ENCODE measurements around the gene MYO1E. TPM values are rescaled to one million over a fixed set of nuclear protein-coding genes. Genes with fewer than 3 reads are reported as not detected.

The MYO1E gene
- total and polyA plus RNA-seq, 4 experiments from 2014 or later, result 2.1 to 4.6 TPM; not detected in 2

DNA sequence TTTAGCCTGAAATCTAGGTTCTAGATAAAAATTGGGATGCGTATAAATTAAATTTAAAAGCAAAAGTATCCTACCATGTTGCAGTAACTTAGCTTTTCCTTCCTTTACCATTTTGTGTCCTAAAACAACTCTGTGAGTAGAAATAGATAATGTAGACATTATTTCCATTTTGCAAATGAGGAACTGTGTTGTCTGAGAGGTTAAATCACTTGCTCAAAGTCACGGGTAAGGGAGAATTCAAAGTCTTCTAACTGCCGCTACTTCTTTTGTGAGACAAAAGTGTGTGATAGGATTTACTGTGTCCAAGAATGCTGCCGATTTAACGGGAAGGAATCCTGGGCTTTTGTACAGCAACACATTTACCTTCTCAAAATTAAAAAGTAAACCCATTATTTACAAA is 40.7 kb downstream of the MYO1E start:
- H3K4me1 ChIP-seq (ENCODE audit: insufficient read depth, low read length), result no peaks in the 10 kb centered on the region
- H3K4me3 ChIP-seq (ENCODE audit: low read length in 2 of 2), result no peak overlapping the region
- H3K36me3 ChIP-seq (ENCODE audit: insufficient read depth, low read length), result no peaks in the 10 kb centered on the region
- no peaks in the 10 kb centered on the region for H3K9me3 ChIP-seq (ENCODE audit: control insufficient read depth in 1 of 2, low read length in 2 of 2)
- Mint-ChIP-seq H3K27me3 (peaks cover 0 to 4% of the 10 kb centered on the region in 2 donors), H3K9me3 (peaks cover 0 to 2% (median 0%) of the 10 kb centered on the region in 8 donors), H3K4me3 (no peak overlapping the region), H3K4me1 (no peaks in the 10 kb centered on the region), H3K36me3 (no peaks in the 10 kb centered on the region), H3K27ac (no peak overlapping the region)
- H3K27me3 ChIP-seq (ENCODE audit: insufficient read depth, low read length), result no peaks in the 10 kb centered on the region
- ChIA-PET POLR2A (ENCODE audit: partially characterized antibody) (no interaction called here), CTCF (ENCODE audit: partially characterized antibody) (no interaction called here)
- no peak overlapping the region for H3K27ac ChIP-seq (ENCODE audit: low read depth, low read length)
- DNase-seq, result no peak
- intact Hi-C loops (cut with micrococcal nuclease), result no loop called here

- intact Hi-C loops (cut with micrococcal nuclease), result no loop called here
- H3K4me1 ChIP-seq (ENCODE audit: insufficient read depth, low read length), result no peaks in the 10 kb centered on the region
These were observed 42.0 kb downstream of the MYO1E start for GRCh38 chr15:59330649-59331048.

GRCh38 chr15:59329570-59330350 is 42.9 kb downstream of the MYO1E start:
- no peaks in the 10 kb centered on the region for H3K4me1 Mint-ChIP-seq
- H3K36me3 ChIP-seq (ENCODE audit: insufficient read depth, low read length), result no peaks in the 10 kb centered on the region
- peaks cover 0 to 2% (median 0%) of the 10 kb centered on the region in 8 donors for H3K9me3 Mint-ChIP-seq
- H3K27ac ChIP-seq (ENCODE audit: low read depth, low read length), result no peak overlapping the region
- intact Hi-C loops (cut with micrococcal nuclease), result no loop called here
- H3K27me3 ChIP-seq (ENCODE audit: insufficient read depth, low read length), result no peaks in the 10 kb centered on the region
- no peak for DNase-seq
- ChIA-PET CTCF (ENCODE audit: partially characterized antibody) (no interaction called here), POLR2A (ENCODE audit: partially characterized antibody) (no interaction called here)
- H3K9me3 ChIP-seq (ENCODE audit: control insufficient read depth in 1 of 2, low read length in 2 of 2), result no peaks in the 10 kb centered on the region
- no peak overlapping the region for H3K27ac Mint-ChIP-seq
- no peaks in the 10 kb centered on the region for H3K36me3 Mint-ChIP-seq
- no peaks in the 10 kb centered on the region for H3K4me1 ChIP-seq (ENCODE audit: insufficient read depth, low read length)
- H3K27me3 Mint-ChIP-seq, result peaks cover 0 to 6% of the 10 kb centered on the region in 2 donors
- no peak overlapping the region for H3K4me3 Mint-ChIP-seq
- H3K4me3 ChIP-seq (ENCODE audit: low read length in 2 of 2), result no peak overlapping the region

More at GRCh38 chr15:59330649-59331048, 42.0 kb downstream of the MYO1E start:
- Histone ChIP-seq H3K27me3 (ENCODE audit: insufficient read depth, low read length) (no peaks in the 10 kb centered on the region), H3K27ac (ENCODE audit: low read depth, low read length) (no peak overlapping the region), H3K36me3 (ENCODE audit: insufficient read depth, low read length) (no peaks in the 10 kb centered on the region), H3K4me3 (ENCODE audit: low read length in 2 of 2) (no peak overlapping the region), H3K9me3 (ENCODE audit: control insufficient read depth in 1 of 2, low read length in 2 of 2) (no peaks in the 10 kb centered on the region)
- Mint-ChIP-seq H3K36me3 (no peaks in the 10 kb centered on the region), H3K4me3 (no peak overlapping the region), H3K4me1 (no peaks in the 10 kb centered on the region), H3K27me3 (peaks cover 0 to 6% of the 10 kb centered on the region in 2 donors), H3K9me3 (peaks cover 0 to 2% (median 0%) of the 10 kb centered on the region in 8 donors), H3K27ac (no peak overlapping the region)
- CTCF ChIA-PET (ENCODE audit: partially characterized antibody), result interaction anchor here (0.7 kb wide), 1 partner anchor 20 kb away, joined by 3 read pairs; no protein-coding TSS in a partner anchor
- POLR2A ChIA-PET (ENCODE audit: partially characterized antibody), result no interaction called here
- no peak for DNase-seq

DNA sequence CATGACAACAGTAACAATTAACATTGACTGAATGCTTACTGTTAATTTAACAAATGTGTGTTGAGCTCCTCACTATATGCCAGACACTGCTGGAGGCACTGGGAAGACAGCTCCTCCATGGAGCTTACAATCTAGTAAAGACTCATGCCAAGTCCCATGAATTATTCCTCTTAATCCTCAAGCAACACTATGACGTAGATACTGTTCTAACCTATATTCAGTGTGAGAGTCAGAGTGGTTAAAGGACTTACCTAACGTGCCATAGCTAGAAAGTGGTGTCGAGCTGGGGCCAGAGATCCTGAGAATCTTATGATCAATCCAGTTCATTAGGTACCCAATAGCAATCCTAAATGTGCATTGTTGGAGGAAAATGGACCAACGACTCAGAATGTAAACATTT is 43.6 kb downstream of the MYO1E start:
- intact Hi-C loops (cut with micrococcal nuclease), result no loop called here
- Histone ChIP-seq H3K36me3 (ENCODE audit: insufficient read depth, low read length) (no peaks in the 10 kb centered on the region), H3K27ac (ENCODE audit: low read depth, low read length) (no peak overlapping the region), H3K27me3 (ENCODE audit: insufficient read depth, low read length) (no peaks in the 10 kb centered on the region), H3K4me1 (ENCODE audit: insufficient read depth, low read length) (no peaks in the 10 kb centered on the region), H3K4me3 (ENCODE audit: low read length in 2 of 2) (no peak overlapping the region), H3K9me3 (ENCODE audit: control insufficient read depth in 1 of 2, low read length in 2 of 2) (no peaks in the 10 kb centered on the region)
- POLR2A ChIA-PET (ENCODE audit: partially characterized antibody), result no interaction called here
- no peak for DNase-seq
- peaks cover 0 to 2% (median 0%) of the 10 kb centered on the region in 8 donors for H3K9me3 Mint-ChIP-seq
- H3K36me3 Mint-ChIP-seq, result no peaks in the 10 kb centered on the region
- H3K27me3 Mint-ChIP-seq, result peaks cover 0 to 8% of the 10 kb centered on the region in 2 donors
- no peak overlapping the region for H3K4me3 Mint-ChIP-seq
- CTCF ChIA-PET (ENCODE audit: partially characterized antibody), result no interaction called here
- H3K27ac Mint-ChIP-seq, result no peak overlapping the region
- peaks cover 0 to 4% (median 0%) of the 10 kb centered on the region in 4 donors for H3K4me1 Mint-ChIP-seq

DNA sequence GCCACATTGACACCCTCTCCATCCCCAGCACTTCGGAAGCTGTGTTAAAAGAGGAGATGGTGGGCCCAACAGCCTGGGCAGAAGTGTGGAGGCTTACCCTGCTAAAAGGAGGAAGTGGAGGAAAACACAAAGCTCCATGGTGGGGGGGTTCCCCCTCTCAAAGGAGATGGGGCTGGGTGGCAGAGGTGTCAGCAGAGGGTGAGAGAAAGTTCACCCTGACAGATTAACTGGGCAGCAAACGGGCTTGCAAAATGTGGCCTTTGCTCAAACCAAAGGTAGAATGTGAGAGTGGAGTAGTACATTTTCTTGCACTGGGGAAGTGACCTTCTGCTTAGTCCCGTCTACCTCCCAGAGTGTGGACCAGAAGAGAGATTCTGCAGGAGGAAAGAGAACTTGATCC is 44.7 kb downstream of the MYO1E start:
- ChIA-PET CTCF (ENCODE audit: partially characterized antibody) (no interaction called here), POLR2A (ENCODE audit: partially characterized antibody) (no interaction called here)
- Histone ChIP-seq H3K27ac (ENCODE audit: low read depth, low read length) (no peak overlapping the region), H3K4me1 (ENCODE audit: insufficient read depth, low read length) (no peaks in the 10 kb centered on the region), H3K36me3 (ENCODE audit: insufficient read depth, low read length) (no peaks in the 10 kb centered on the region), H3K9me3 (ENCODE audit: control insufficient read depth in 1 of 2, low read length in 2 of 2) (no peaks in the 10 kb centered on the region), H3K27me3 (ENCODE audit: insufficient read depth, low read length) (no peaks in the 10 kb centered on the region), H3K4me3 (ENCODE audit: low read length in 2 of 2) (no peak overlapping the region)
- Mint-ChIP-seq H3K9me3 (peaks cover 0 to 2% (median 0%) of the 10 kb centered on the region in 8 donors), H3K4me1 (peaks cover 0 to 8% (median 0%) of the 10 kb centered on the region in 4 donors), H3K27me3 (peaks cover 0 to 8% of the 10 kb centered on the region in 2 donors), H3K27ac (no peak overlapping the region), H3K36me3 (no peaks in the 10 kb centered on the region), H3K4me3 (no peak overlapping the region)
- DNase-seq, result no peak
- intact Hi-C loops (cut with micrococcal nuclease), result no loop called here

DNA sequence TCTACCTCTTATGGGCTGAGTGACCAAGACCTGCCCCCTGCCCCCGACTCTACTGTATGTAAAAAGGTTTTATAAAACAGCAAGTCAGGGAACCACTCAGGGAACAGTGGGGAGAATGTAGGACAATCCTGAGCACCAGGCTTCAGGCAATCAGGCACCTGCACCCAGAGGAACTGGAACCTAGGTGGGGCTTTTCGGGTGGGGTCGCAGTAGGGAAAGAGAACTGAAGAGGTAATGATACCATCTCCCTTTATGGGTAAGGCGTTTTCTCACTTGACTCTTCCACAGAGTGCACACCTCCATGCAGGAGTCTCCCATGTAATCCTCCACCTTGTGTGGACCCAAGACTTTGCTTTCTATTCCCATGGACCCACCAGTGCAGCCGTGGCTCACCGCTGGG is 45.8 kb downstream of the MYO1E start:
- Histone ChIP-seq H3K4me3 (ENCODE audit: low read length in 2 of 2) (no peak overlapping the region), H3K27me3 (ENCODE audit: insufficient read depth, low read length) (no peaks in the 10 kb centered on the region), H3K4me1 (ENCODE audit: insufficient read depth, low read length) (no peaks in the 10 kb centered on the region), H3K9me3 (ENCODE audit: control insufficient read depth in 1 of 2, low read length in 2 of 2) (no peaks in the 10 kb centered on the region), H3K27ac (ENCODE audit: low read depth, low read length) (no peak overlapping the region), H3K36me3 (ENCODE audit: insufficient read depth, low read length) (no peaks in the 10 kb centered on the region)
- Mint-ChIP-seq H3K27ac (no peak overlapping the region), H3K4me3 (no peak overlapping the region), H3K4me1 (peaks cover 0 to 8% (median 1%) of the 10 kb centered on the region in 4 donors), H3K27me3 (peaks cover 0 to 8% of the 10 kb centered on the region in 2 donors), H3K36me3 (no peaks in the 10 kb centered on the region), H3K9me3 (peaks cover 0 to 2% (median 0%) of the 10 kb centered on the region in 8 donors)
- POLR2A ChIA-PET (ENCODE audit: partially characterized antibody), result no interaction called here
- no peak for DNase-seq
- CTCF ChIA-PET (ENCODE audit: partially characterized antibody), result no interaction called here
- intact Hi-C loops (cut with micrococcal nuclease), result no loop called here

DNA sequence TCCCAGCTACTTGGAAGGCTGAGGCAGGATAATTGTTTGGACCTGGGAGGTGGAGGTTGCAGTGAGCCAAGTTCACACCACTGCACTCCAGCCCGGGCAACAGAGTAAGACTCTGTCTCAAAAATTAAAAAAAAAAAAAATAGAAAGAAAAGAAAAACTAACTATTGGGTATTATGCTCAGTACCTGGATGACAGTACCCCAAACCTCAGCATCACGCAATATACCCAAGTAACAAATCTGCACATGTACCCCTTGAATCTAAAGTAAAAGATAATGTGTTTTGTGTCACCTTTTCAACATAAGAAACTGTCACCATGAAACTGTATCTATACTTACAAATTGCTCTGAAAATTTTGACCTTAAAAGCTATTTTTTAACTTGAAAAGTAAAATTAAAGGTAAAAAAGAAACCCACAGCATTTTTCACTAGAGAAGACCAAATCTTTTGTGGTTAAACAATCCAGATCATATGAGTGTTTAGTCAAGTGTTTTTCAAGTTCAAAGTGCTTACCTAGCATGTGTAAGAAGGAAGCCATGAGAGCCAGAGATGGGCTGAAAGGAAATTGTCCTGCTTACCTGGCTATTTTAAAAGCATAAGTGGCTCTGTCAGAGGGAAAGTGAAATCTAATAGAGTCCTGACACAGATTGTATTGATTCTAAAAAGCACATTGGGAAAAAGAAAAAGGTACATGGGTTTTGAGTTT is 50.5 kb downstream of the MYO1E start:
- no peak for DNase-seq
- H3K9me3 Mint-ChIP-seq, result peaks cover 0 to 9% (median 0%) of the 10 kb centered on the region in 8 donors
- Histone ChIP-seq H3K27me3 (ENCODE audit: insufficient read depth, low read length) (no peaks in the 10 kb centered on the region), H3K4me3 (ENCODE audit: low read length in 2 of 2) (no peak overlapping the region), H3K4me1 (ENCODE audit: insufficient read depth, low read length) (no peaks in the 10 kb centered on the region), H3K27ac (ENCODE audit: low read depth, low read length) (no peak overlapping the region), H3K9me3 (ENCODE audit: control insufficient read depth in 1 of 2, low read length in 2 of 2) (no peaks in the 10 kb centered on the region), H3K36me3 (ENCODE audit: insufficient read depth, low read length) (no peaks in the 10 kb centered on the region)
- ChIA-PET CTCF (ENCODE audit: partially characterized antibody) (interaction anchor here (0.6 kb wide), 1 partner anchor 22 kb away, joined by 3 read pairs; no protein-coding TSS in a partner anchor), POLR2A (ENCODE audit: partially characterized antibody) (no interaction called here)
- H3K27ac Mint-ChIP-seq, result peak overlapping the region in 2 of 7 donors; percentile 62 to 76
- peaks cover 0 to 12% (median 2%) of the 10 kb centered on the region in 4 donors for H3K4me1 Mint-ChIP-seq
- intact Hi-C loops (cut with micrococcal nuclease), result no loop called here
- H3K36me3 Mint-ChIP-seq, result no peaks in the 10 kb centered on the region
- no peak overlapping the region for H3K4me3 Mint-ChIP-seq
- H3K27me3 Mint-ChIP-seq, result peaks cover 0 to 5% of the 10 kb centered on the region in 2 donors

All from CD4-positive, alpha-beta memory T cell (primary cell).